NCI-H2227 (cell line): Measurements from ENCODE around the gene UTP11.

ENCODE experiments used
- DNase-seq: peaks from one replicate; lab custom pipeline; 2025; ENCODE audit not compliant: unreplicated experiment; lab: John Stamatoyannopoulos, UW

The UTP11 gene

GRCh38 chr1:38003261-38004250 is 9.0 kb upstream of the UTP11 start:
- DNase-seq = no peak

GRCh38 chr1:38004284-38005108 is 8.0 kb upstream of the UTP11 start:
- no peak for DNase-seq

GRCh38 chr1:38005195-38006007 is 7.1 kb upstream of the UTP11 start, which contains the start of gene FHL3:
Gene FHL3 (minus strand): TSS chr1:38005514. CDS start chr1:37999412, 6,102 bp downstream.
- DNase-seq = peak; percentile 81

- no peak for DNase-seq
Measured at GRCh38 chr1:38006008-38006828, 6.3 kb upstream of the UTP11 start.

- no peak for DNase-seq
Measured at GRCh38 chr1:38009088-38009840, 3.3 kb upstream of the UTP11 start.

- DNase-seq = no peak
Measured at GRCh38 chr1:38009841-38010180, 2.7 kb upstream of the UTP11 start.

- DNase-seq = no peak
Measured at GRCh38 chr1:38013227-38013622, 691 bp downstream of the UTP11 start.

GRCh38 chr1:38014171-38014570 is 1.6 kb downstream of the UTP11 start:
- no peak for DNase-seq

GRCh38 chr1:38014724-38015424 is 2.3 kb downstream of the UTP11 start:
- DNase-seq = no peak

GRCh38 chr1:38015978-38016725 is 3.6 kb downstream of the UTP11 start:
- no peak for DNase-seq

- peak; percentile 43 for DNase-seq
Measured at GRCh38 chr1:38018864-38019343, 6.4 kb downstream of the UTP11 start.

- DNase-seq = no peak
Measured at GRCh38 chr1:38020396-38020795, 7.9 kb downstream of the UTP11 start.

GRCh38 chr1:38021969-38022368 is 9.4 kb downstream of the UTP11 start:
- no peak for DNase-seq

GRCh38 chr1:38022810-38023209 is 10.3 kb downstream of the UTP11 start:
- DNase-seq = no peak

GRCh38 chr1:38025233-38025632 is 12.7 kb downstream of the UTP11 start:
- DNase-seq = no peak

- DNase-seq = no peak
Measured at GRCh38 chr1:38025664-38026063, 13.1 kb downstream of the UTP11 start.

- peak; percentile 77 for DNase-seq
Measured at GRCh38 chr1:38026592-38027200, 14.2 kb downstream of the UTP11 start.
